GM12878 (cell line): ENCODE results near the gene DYDC2. TPM values are rescaled to one million over a fixed set of nuclear protein-coding genes. Genes with fewer than 3 reads are reported as not detected.
A peak's percentile ranks its signal among the peaks of the same experiment; 100 is the strongest.

Experiments used
- CTCF ChIP-seq, 3 experiments: IDR thresholded peaks in 2 of 3; conservative IDR thresholded peaks in 1 of 3; 2 replicates each; pipeline ENCODE4 v1.5.1; 2011; ENCODE audit warnings: low read depth in 3 of 3, low read length in 3 of 3, mild to moderate bottlenecking in 3 of 3, control low read depth in 2 of 3, moderate library complexity in 2 of 3, inconsistent platforms in 1 of 3, mixed read lengths in 1 of 3; ENCODE audit not compliant: control insufficient read depth in 2 of 3, insufficient read depth in 1 of 3; ENCODE audit errors: extremely low read depth in 1 of 3
- E2F8 ChIP-seq: fragments of 450-650 bp; IDR thresholded peaks from 2 replicates; pipeline ENCODE4 v1.6.1; 2018; ENCODE audit warnings: mild to moderate bottlenecking, low read depth, moderate library complexity; ENCODE audit not compliant: partially characterized antibody
- GABPA ChIP-seq: IDR thresholded peaks from 2 replicates; pipeline ENCODE4 v1.6.1; 2014; ENCODE audit warnings: antibody characterized with exemption, low read depth, mild to moderate bottlenecking, inconsistent platforms
- IKZF2 ChIP-seq, 2 experiments: fragments of 450-650 bp; IDR thresholded peaks; 2 replicates each; pipeline ENCODE4 v1.6.1; 2017; ENCODE audit warnings: mild to moderate bottlenecking in 2 of 2, moderate library complexity in 2 of 2
- LARP7 ChIP-seq: fragments of 450-650 bp; IDR thresholded peaks from 2 replicates; pipeline ENCODE4 v1.6.1; 2017; ENCODE audit warnings: mild to moderate bottlenecking
- POU2F2 ChIP-seq: IDR thresholded peaks from 3 replicates; pipeline ENCODE4 v1.6.1; 2011; ENCODE audit warnings: low read depth, mild to moderate bottlenecking, low read length, borderline replicate concordance
- ZNF24 ChIP-seq: fragments of 450-650 bp; IDR thresholded peaks from 2 replicates; pipeline ENCODE4 v1.6.1; 2017; ENCODE audit warnings: antibody characterized with exemption, mild to moderate bottlenecking
- polyA plus RNA-seq, 11 experiments: library from polyadenylated mRNA; depleted of rRNA in 4 of 11; unstranded in 6 of 11; stranded (reverse) in 5 of 11; fragments of >200 nt; fragmentation: Nextera tagmentation in 4 of 11; fragmentation: Illumina TruSeq in 1 of 11; extraction: Ambion mirVana in 4 of 11; extraction: Trizol in 1 of 11; gene quantifications; 1 replicate in 1 of 11; 2 replicates in 10 of 11; pipeline versions ENCODE4 v1.2.1 to v1.2.3, GENCODE V29; 2011 to 2016; ENCODE audit warnings: inconsistent platforms in 2 of 11, missing spikeins in 2 of 11, low read depth in 1 of 11
- total RNA-seq, 4 experiments: library from RNA; depleted of rRNA in 3 of 4; stranded (reverse); fragments of >200 nt in 3 of 4; fragmentation: Illumina TruSeq in 1 of 4; extraction: Trizol in 1 of 4; gene quantifications; 2 replicates each; pipeline versions ENCODE4 v1.2.1 to v1.2.3, GENCODE V29; 2013 to 2021
- TF ChIP-seq, protein P1 (sequence below): fragments of 450-650 bp; IDR thresholded peaks from 2 replicates; pipeline ENCODE4 v1.6.1; 2017; ENCODE audit warnings: antibody characterized with exemption, mild to moderate bottlenecking, moderate library complexity
- TF ChIP-seq, protein P2 (sequence below): fragments of 450-650 bp; formaldehyde crosslinking; IDR thresholded peaks from 2 replicates; pipeline ENCODE4 v1.4.0; 2022; ENCODE audit warnings: mild to moderate bottlenecking, moderate library complexity
- TF ChIP-seq, protein P3 (sequence below): fragments of 150-350 bp; IDR thresholded peaks from 2 replicates; pipeline ENCODE4 v1.6.1; 2014; ENCODE audit warnings: mild to moderate bottlenecking, low read depth, low read length

The DYDC2 gene
- total and polyA plus RNA-seq, 10 of the 15 experiments (the other 5 are each of a cell fraction or from before 2014, with no cell fraction given) = 0.18 TPM; not detected in 9

DNA sequence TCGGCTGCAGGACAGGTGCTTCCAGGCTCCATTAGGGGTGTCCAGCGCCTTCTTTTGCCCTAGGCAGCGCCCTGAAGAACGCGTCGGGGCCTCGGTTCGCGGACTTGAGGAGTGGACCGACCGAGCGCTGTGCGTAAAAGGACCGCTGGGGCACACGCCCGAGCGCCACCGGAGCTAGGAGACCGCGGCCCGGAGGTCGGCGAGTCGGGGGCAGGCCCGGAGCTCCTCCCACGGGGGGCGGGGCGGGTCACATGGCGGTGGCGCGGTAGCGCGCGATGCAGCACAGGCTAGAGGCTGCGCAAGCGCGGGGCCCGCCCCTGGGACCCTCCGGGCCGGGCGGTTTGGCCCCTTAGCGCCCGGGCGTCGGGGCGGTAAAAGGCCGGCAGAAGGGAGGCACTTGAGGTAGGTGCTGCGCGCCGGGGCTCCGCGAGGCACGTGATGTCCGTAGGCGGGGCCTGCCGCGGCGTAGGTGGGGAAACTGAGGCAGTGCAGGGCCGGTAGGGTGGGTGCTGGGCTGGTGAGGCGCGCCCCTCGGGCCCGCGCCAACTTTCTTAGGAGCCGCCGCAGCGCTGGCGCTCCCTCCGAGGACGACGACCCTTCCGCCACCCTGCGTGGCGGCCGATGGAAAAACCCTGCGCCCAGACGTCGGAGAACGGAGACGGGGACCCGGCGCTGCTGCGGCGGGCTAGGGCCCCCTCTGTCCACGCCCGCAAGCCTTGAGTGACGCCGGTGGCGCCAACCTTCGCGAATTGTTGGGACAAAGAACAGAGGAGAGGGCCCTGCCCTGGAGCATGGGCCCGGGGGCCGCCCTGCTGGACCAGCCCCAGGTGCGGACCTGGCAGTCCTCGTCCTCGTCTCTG is 51.9 kb downstream of the DYDC2 start, which contains the start of gene PRXL2A (continued):
- TF ChIP-seq CTCF (IDR thresholded peaks at IDR 0.05 in 2 of 3, conservative IDR thresholded peaks at IDR 0.05 in 1 of 3; ENCODE audit: control insufficient read depth in 2 of 3, extremely low read depth in 1 of 3, insufficient read depth in 1 of 3, low read depth in 3 of 3, low read length in 3 of 3) (no peak), ZNF24 (no peak), IKZF2 (IDR thresholded peaks at IDR 0.05) (no peak), LARP7 (0 out of 2 replicates have a peak, but pooled peaks have one; percentile 24), POU2F2 (no peak), E2F8 (no peak), GABPA (no peak)
- TF ChIP-seq, protein P1, sequence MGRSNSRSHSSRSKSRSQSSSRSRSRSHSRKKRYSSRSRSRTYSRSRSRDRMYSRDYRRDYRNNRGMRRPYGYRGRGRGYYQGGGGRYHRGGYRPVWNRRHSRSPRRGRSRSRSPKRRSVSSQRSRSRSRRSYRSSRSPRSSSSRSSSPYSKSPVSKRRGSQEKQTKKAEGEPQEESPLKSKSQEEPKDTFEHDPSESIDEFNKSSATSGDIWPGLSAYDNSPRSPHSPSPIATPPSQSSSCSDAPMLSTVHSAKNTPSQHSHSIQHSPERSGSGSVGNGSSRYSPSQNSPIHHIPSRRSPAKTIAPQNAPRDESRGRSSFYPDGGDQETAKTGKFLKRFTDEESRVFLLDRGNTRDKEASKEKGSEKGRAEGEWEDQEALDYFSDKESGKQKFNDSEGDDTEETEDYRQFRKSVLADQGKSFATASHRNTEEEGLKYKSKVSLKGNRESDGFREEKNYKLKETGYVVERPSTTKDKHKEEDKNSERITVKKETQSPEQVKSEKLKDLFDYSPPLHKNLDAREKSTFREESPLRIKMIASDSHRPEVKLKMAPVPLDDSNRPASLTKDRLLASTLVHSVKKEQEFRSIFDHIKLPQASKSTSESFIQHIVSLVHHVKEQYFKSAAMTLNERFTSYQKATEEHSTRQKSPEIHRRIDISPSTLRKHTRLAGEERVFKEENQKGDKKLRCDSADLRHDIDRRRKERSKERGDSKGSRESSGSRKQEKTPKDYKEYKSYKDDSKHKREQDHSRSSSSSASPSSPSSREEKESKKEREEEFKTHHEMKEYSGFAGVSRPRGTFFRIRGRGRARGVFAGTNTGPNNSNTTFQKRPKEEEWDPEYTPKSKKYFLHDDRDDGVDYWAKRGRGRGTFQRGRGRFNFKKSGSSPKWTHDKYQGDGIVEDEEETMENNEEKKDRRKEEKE = no peak
- TF ChIP-seq, protein P2, sequence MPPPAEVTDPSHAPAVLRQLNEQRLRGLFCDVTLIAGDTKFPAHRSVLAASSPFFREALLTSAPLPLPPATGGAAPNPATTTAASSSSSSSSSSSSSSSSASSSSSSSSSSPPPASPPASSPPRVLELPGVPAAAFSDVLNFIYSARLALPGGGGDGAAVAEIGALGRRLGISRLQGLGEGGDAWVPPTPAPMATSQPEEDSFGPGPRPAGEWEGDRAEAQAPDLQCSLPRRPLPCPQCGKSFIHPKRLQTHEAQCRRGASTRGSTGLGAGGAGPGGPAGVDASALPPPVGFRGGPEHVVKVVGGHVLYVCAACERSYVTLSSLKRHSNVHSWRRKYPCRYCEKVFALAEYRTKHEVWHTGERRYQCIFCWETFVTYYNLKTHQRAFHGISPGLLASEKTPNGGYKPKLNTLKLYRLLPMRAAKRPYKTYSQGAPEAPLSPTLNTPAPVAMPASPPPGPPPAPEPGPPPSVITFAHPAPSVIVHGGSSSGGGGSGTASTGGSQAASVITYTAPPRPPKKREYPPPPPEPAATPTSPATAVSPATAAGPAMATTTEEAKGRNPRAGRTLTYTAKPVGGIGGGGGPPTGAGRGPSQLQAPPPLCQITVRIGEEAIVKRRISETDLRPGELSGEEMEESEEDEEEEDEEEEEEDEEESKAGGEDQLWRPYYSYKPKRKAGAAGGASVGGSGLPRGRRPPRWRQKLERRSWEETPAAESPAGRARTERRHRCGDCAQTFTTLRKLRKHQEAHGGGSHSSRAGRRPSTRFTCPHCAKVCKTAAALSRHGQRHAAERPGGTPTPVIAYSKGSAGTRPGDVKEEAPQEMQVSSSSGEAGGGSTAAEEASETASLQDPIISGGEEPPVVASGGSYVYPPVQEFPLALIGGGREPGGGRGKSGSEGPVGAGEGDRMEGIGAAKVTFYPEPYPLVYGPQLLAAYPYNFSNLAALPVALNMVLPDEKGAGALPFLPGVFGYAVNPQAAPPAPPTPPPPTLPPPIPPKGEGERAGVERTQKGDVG = no peak
- TF ChIP-seq, protein P3, sequence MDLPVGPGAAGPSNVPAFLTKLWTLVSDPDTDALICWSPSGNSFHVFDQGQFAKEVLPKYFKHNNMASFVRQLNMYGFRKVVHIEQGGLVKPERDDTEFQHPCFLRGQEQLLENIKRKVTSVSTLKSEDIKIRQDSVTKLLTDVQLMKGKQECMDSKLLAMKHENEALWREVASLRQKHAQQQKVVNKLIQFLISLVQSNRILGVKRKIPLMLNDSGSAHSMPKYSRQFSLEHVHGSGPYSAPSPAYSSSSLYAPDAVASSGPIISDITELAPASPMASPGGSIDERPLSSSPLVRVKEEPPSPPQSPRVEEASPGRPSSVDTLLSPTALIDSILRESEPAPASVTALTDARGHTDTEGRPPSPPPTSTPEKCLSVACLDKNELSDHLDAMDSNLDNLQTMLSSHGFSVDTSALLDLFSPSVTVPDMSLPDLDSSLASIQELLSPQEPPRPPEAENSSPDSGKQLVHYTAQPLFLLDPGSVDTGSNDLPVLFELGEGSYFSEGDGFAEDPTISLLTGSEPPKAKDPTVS = no peak
